Endodermal cell (in vitro differentiated cells): ENCODE data around the gene CD3D. TPM values are rescaled to one million over a fixed set of nuclear protein-coding genes. Genes with fewer than 3 reads are reported as not detected.

Source experiments
- DNase-seq: peaks from one replicate; pipeline ENCODE4 v3.0.0-alpha.2; 2017
- H3K27ac ChIP-seq: 2 replicates; pipeline ENCODE4 v1.5.1; 2013; ENCODE audit warnings: mild to moderate bottlenecking, low read depth, low read length, moderate library complexity
- H3K27me3 ChIP-seq: 2 replicates; pipeline ENCODE4 v1.6.1; 2013; ENCODE audit warnings: mild to moderate bottlenecking, low read length, moderate library complexity; ENCODE audit not compliant: insufficient read depth, control insufficient read depth, poor library complexity, severe bottlenecking
- H3K36me3 ChIP-seq: 2 replicates; pipeline ENCODE4 v1.7.0; 2013; ENCODE audit warnings: mild to moderate bottlenecking, low read length, moderate library complexity; ENCODE audit not compliant: control insufficient read depth, insufficient read depth
- H3K4me1 ChIP-seq: one replicate; pipeline ENCODE4 v1.7.0; 2013; ENCODE audit warnings: low read length; ENCODE audit not compliant: control insufficient read depth, insufficient read depth
- H3K4me3 ChIP-seq: 2 replicates; pipeline ENCODE4 v1.5.1; 2013; ENCODE audit warnings: mild to moderate bottlenecking, low read length, moderate library complexity
- H3K9ac ChIP-seq: 2 replicates; pipeline ENCODE4 v1.6.1; 2013; ENCODE audit warnings: mild to moderate bottlenecking, low read length, moderate library complexity; ENCODE audit not compliant: poor library complexity, severe bottlenecking; ENCODE audit errors: extremely low read depth
- H3K9me3 ChIP-seq: 2 replicates; pipeline ENCODE4 v1.6.1; 2013; ENCODE audit warnings: mild to moderate bottlenecking, low read length, moderate library complexity; ENCODE audit not compliant: control insufficient read depth
- H3K27ac Mint-ChIP-seq: 2 replicates; pipeline ENCODE4 v1.8.0; 2020; ENCODE audit warnings: mixed read lengths
- H3K27me3 Mint-ChIP-seq: 2 replicates; pipeline ENCODE4 v1.8.0; 2021; ENCODE audit warnings: mild to moderate bottlenecking, mixed read lengths; ENCODE audit not compliant: insufficient read depth
- H3K36me3 Mint-ChIP-seq: 2 replicates; pipeline ENCODE4 v1.8.0; 2020; ENCODE audit warnings: low read depth, mixed read lengths
- H3K4me1 Mint-ChIP-seq: 2 replicates; pipeline ENCODE4 v1.8.0; 2020; ENCODE audit warnings: mixed read lengths
- H3K4me3 Mint-ChIP-seq: 2 replicates; pipeline ENCODE4 v1.8.0; 2020; ENCODE audit warnings: mild to moderate bottlenecking, moderate library complexity, mixed read lengths
- H3K9me3 Mint-ChIP-seq: 2 replicates; pipeline ENCODE4 v1.8.0; 2020; ENCODE audit warnings: mild to moderate bottlenecking, mixed read lengths
- CTCF ChIP-seq: fragments of 200-600 bp; sonication (generic); conservative IDR thresholded peaks from 2 replicates; pipeline ENCODE4 v1.5.0; 2021; ENCODE audit warnings: antibody characterized with exemption, mild to moderate bottlenecking
- WGBS, 2 experiments: methylation state at CpG; one replicate each; pipeline versions ENCODE4 v1.1.5 to v1.1.7; 2013; ENCODE audit warnings: missing lambda C conversion rate in 2 of 2, mixed read lengths in 1 of 2; ENCODE audit not compliant: insufficient coverage in 1 of 2, insufficient read length in 1 of 2; 5-methylcytosine and 5-hydroxymethylcytosine counted together
- total RNA-seq, 2 donors: library from RNA; stranded (reverse); fragmentation: NEBNext Ultra II Directional in 1 of 2; extraction: Animal tissue kit (Norgen Biotek cat#: 25700) in 1 of 2; gene quantifications; 2 replicates in 1 of 2; 3 replicates in 1 of 2; pipeline ENCODE4 v1.2.1, GENCODE V29; 2021

CD3D gene
- total RNA-seq, 2 donors from 2014 or later: 0.92 TPM; not detected in 1

DNA sequence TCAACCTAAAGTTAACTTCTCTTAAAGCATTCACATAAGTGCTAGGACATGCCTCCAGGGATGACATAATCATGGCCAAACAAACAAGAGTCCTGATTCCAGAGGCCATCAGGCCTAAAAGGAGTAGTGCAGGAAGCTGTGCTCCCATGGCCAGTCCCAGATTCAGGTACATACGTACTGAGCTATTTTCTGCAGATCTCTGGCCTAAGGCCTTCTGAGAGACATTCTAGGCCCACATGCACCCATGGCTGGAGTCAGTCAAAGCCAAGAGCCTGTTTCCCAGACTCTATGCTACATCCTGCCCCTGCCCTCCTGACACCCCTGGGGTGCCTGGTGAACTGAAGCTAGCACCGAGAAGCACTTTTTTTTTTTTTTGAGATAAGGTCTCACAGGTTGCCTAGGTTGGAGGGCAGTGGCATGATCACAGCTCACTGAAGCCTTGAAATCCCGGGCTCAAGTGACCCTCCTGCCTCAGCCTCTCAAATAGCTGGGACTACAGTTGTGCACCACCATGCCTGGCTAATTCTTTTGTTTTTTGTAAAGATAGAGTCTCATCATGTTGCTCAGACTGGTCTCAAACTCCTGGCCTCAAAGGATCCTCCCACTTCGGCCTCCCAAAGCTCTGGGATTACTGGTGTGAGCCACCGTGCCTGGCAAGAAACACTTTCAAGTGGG is 553 bp downstream of the CD3D start:
- Mint-ChIP-seq H3K4me1 (peaks cover 11% of the 10 kb centered on the region), H3K27ac (no peak overlapping the region), H3K9me3 (no peaks in the 10 kb centered on the region), H3K4me3 (no peak overlapping the region), H3K27me3 (peaks cover 64% of the 10 kb centered on the region), H3K36me3 (no peaks in the 10 kb centered on the region)
- WGBS, 2 experiments: 83 to 92% methylated on average over 5 of the region's 5 CpGs
- Histone ChIP-seq H3K9me3 (no peaks in the 10 kb centered on the region), H3K4me3 (no peak overlapping the region), H3K27ac (no peak overlapping the region), H3K36me3 (no peaks in the 10 kb centered on the region), H3K4me1 (peaks cover 4% of the 10 kb centered on the region), H3K27me3 (peaks cover 32% of the 10 kb centered on the region), H3K9ac (no peak overlapping the region)
- no peak for DNase-seq
- TF ChIP-seq CTCF: no peak

DNA sequence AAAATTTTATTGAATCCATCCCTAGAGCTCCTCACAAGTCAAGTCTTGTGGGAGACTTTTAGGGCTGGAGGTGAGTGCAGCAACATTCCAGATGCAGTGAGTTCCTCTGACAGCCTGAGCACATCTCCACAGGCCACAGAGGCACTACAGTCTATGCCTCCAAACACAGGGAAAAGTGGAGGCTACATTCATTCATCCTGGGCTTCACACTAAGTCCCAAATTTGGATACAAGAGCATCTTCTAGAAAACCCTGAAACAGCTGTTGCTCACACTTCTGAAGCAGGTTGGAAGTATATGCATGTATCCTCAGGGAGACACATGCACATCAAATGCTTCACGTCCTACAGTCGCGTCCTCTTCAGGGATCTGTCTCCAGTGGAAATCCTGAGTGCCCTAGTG is 1.2 kb downstream of the CD3D start:
- WGBS, 2 experiments: 100% methylated on average over 3 of the region's 3 CpGs
- Mint-ChIP-seq H3K27me3 (peaks cover 61% of the 10 kb centered on the region), H3K9me3 (no peaks in the 10 kb centered on the region), H3K36me3 (no peaks in the 10 kb centered on the region), H3K4me1 (peaks cover 11% of the 10 kb centered on the region), H3K4me3 (no peak overlapping the region), H3K27ac (no peak overlapping the region)
- Histone ChIP-seq H3K27ac (no peak overlapping the region), H3K4me1 (peaks cover 4% of the 10 kb centered on the region), H3K4me3 (no peak overlapping the region), H3K36me3 (no peaks in the 10 kb centered on the region), H3K27me3 (peaks cover 30% of the 10 kb centered on the region), H3K9ac (no peak overlapping the region), H3K9me3 (no peaks in the 10 kb centered on the region)
- no peak for TF ChIP-seq CTCF
- DNase-seq: no peak

GRCh38 chr11:118340449-118340848 is 2.1 kb downstream of the CD3D start:
- Histone ChIP-seq H3K9ac (no peak overlapping the region), H3K4me1 (peaks cover 4% of the 10 kb centered on the region), H3K27me3 (peaks cover 29% of the 10 kb centered on the region), H3K36me3 (no peaks in the 10 kb centered on the region), H3K27ac (no peak overlapping the region), H3K4me3 (no peak overlapping the region), H3K9me3 (no peaks in the 10 kb centered on the region)
- no peak for DNase-seq
- peaks cover 11% of the 10 kb centered on the region for H3K4me1 Mint-ChIP-seq
- no peaks in the 10 kb centered on the region for H3K9me3 Mint-ChIP-seq
- H3K27me3 Mint-ChIP-seq: peaks cover 54% of the 10 kb centered on the region
- H3K4me3 Mint-ChIP-seq: no peak overlapping the region
- no peak overlapping the region for H3K27ac Mint-ChIP-seq
- H3K36me3 Mint-ChIP-seq: no peaks in the 10 kb centered on the region
- no peak for TF ChIP-seq CTCF
- 91 to 96% methylated on average over 3 of the region's 3 CpGs for WGBS, 2 experiments
